ENCODE results near the gene DBN1. TPM values are rescaled to one million over a fixed set of nuclear protein-coding genes. Genes with fewer than 3 reads are reported as not detected.

DBN1 gene
- total RNA-seq, 4 donors from 2014 or later, result 10.1 to 201 (median 17.4) TPM

GRCh38 chr5:177442066-177442826 is 31.2 kb downstream of the DBN1 start:
- Histone ChIP-seq H3K9me3 (no peaks in the 10 kb centered on the region), H3K27ac (no peak overlapping the region), H3K36me3 (peaks cover 0 to 10% (median 5%) of the 10 kb centered on the region in 4 donors), H3K4me3 (no peak overlapping the region), H3K27me3 (peaks cover 3% of the 10 kb centered on the region), H3K4me1 (peaks cover 9 to 12% (median 10%) of the 10 kb centered on the region in 4 donors)
- DNase-seq, result no peak
- in situ Hi-C loops (cut with MboI; ENCODE audit: low pct_ligation_motif_present in 1 of 4, low pct_unique_long_range_greater_than_20kb in 1 of 4, low sequenced_read_pairs in 3 of 4) (loop anchor here in 1 of 4 donors (10.0 kb wide), 1 partner anchor 47 kb away; no protein-coding TSS in a partner anchor), intact Hi-C loops (cut with DNase I; ENCODE audit: low total_unique reads) (no loop called here)
- 90% methylated on average over 20 of the region's 20 CpGs; no CpG with 5 or more reads in 1 of the 2 donors for WGBS, 2 donors (ENCODE audit: low coverage in 1 of 2)
- no peak for TF ChIP-seq CTCF (IDR thresholded peaks at IDR 0.05)
- no peak for TF ChIP-seq EP300 (IDR thresholded peaks at IDR 0.05; ENCODE audit: low read depth)
- TF ChIP-seq POLR2A (IDR thresholded peaks at IDR 0.05), result no peak
- no peak for TF ChIP-seq POLR2AphosphoS5 (IDR thresholded peaks at IDR 0.05)

- DNase-seq, result no peak
- 87% methylated on average over 25 of the region's 26 CpGs; no CpG with 5 or more reads in 1 of the 2 donors for WGBS, 2 donors (ENCODE audit: low coverage in 1 of 2)
- Histone ChIP-seq H3K9me3 (no peaks in the 10 kb centered on the region), H3K27ac (no peak overlapping the region), H3K4me3 (no peak overlapping the region), H3K27me3 (no peaks in the 10 kb centered on the region), H3K36me3 (peaks cover 0 to 20% (median 7%) of the 10 kb centered on the region in 4 donors), H3K4me1 (peaks cover 3 to 6% (median 4%) of the 10 kb centered on the region in 4 donors)
- in situ Hi-C loops (cut with MboI; ENCODE audit: low pct_ligation_motif_present in 1 of 4, low pct_unique_long_range_greater_than_20kb in 1 of 4, low sequenced_read_pairs in 3 of 4), result loop anchor here in 1 of 4 donors (10.0 kb wide), 1 partner anchor 46 kb away; no protein-coding TSS in a partner anchor
- TF ChIP-seq POLR2AphosphoS5 (IDR thresholded peaks at IDR 0.05) (no peak), EP300 (IDR thresholded peaks at IDR 0.05; ENCODE audit: low read depth) (no peak), CTCF (IDR thresholded peaks at IDR 0.05) (no peak), POLR2A (IDR thresholded peaks at IDR 0.05) (no peak)
- intact Hi-C loops (cut with DNase I; ENCODE audit: low total_unique reads), result no loop called here
Observed at GRCh38 chr5:177440990-177441780, 32.2 kb downstream of the DBN1 start.

GRCh38 chr5:177440211-177440989 is 33.0 kb downstream of the DBN1 start:
- H3K36me3 ChIP-seq, result peaks cover 0 to 27% (median 11%) of the 10 kb centered on the region in 4 donors

More at GRCh38 chr5:177440211-177440989, 33.0 kb downstream of the DBN1 start:
- no peaks in the 10 kb centered on the region for H3K27me3 ChIP-seq
- no peak overlapping the region for H3K27ac ChIP-seq
- intact Hi-C loops (cut with DNase I; ENCODE audit: low total_unique reads) (no loop called here), in situ Hi-C loops (cut with MboI; ENCODE audit: low pct_ligation_motif_present in 1 of 4, low pct_unique_long_range_greater_than_20kb in 1 of 4, low sequenced_read_pairs in 3 of 4) (loop anchor here in 1 of 4 donors (10.0 kb wide), 1 partner anchor 46 kb away; no protein-coding TSS in a partner anchor)
- no peaks in the 10 kb centered on the region for H3K4me1 ChIP-seq
- H3K9me3 ChIP-seq, result no peaks in the 10 kb centered on the region
- no peak for TF ChIP-seq POLR2AphosphoS5 (IDR thresholded peaks at IDR 0.05)
- TF ChIP-seq EP300 (IDR thresholded peaks at IDR 0.05; ENCODE audit: low read depth), result no peak
- TF ChIP-seq POLR2A (IDR thresholded peaks at IDR 0.05), result no peak
- no peak for TF ChIP-seq CTCF (IDR thresholded peaks at IDR 0.05)
- 86 to 90% methylated on average over 6 to 22 of the region's 24 CpGs for WGBS, 2 donors (ENCODE audit: low coverage in 1 of 2)
- no peak for DNase-seq
- no peak overlapping the region for H3K4me3 ChIP-seq

Measured in transverse colon (tissue), 4 donors.